ENCODE data around the gene RPN1.
"Not testable (repeated sequence)": the region's sequence is repeated elsewhere in the genome, so short reads cannot be mapped to it uniquely, and the experiment has no call there.

RPN1 gene

GRCh38 chr3:128650096-128651050 lies at the start of gene RPN1:
TSS of gene RPN1 (minus strand) at chr3:128650818. CDS start at chr3:128650800, 18 bp downstream.
- DNase-seq: peak; percentile 95

- no peak for DNase-seq
Measured at GRCh38 chr3:128698211-128699047, 47.8 kb upstream of the RPN1 start.

GRCh38 chr3:128697341-128697740 lies 46.7 kb upstream of the RPN1 start:
- DNase-seq: no peak

- no peak for DNase-seq
Measured at GRCh38 chr3:128693696-128694095, 43.1 kb upstream of the RPN1 start.

GRCh38 chr3:128689060-128689459 lies 38.4 kb upstream of the RPN1 start:
- no peak for DNase-seq

GRCh38 chr3:128686465-128686864 lies 35.8 kb upstream of the RPN1 start:
- no peak for DNase-seq

- no peak for DNase-seq
Measured at GRCh38 chr3:128684986-128685726, 34.5 kb upstream of the RPN1 start.

GRCh38 chr3:128683957-128684356 lies 33.3 kb upstream of the RPN1 start:
- no peak for DNase-seq

- DNase-seq: no peak
Measured at GRCh38 chr3:128681369-128681829, 30.8 kb upstream of the RPN1 start.

- DNase-seq: peak; percentile 99
Measured at GRCh38 chr3:128680603-128681368, 30.2 kb upstream of the RPN1 start.

GRCh38 chr3:128679338-128679737 lies 28.7 kb upstream of the RPN1 start:
- DNase-seq: no peak

- not testable (repeated sequence) for DNase-seq
Measured at GRCh38 chr3:128675802-128676201, 25.2 kb upstream of the RPN1 start.

- no peak for DNase-seq
Measured at GRCh38 chr3:128674161-128674784, 23.7 kb upstream of the RPN1 start.

- DNase-seq: no peak
Measured at GRCh38 chr3:128667641-128668040, 17.0 kb upstream of the RPN1 start.

- no peak for DNase-seq
Measured at GRCh38 chr3:128665362-128666021, 14.9 kb upstream of the RPN1 start.

GRCh38 chr3:128663151-128663550 lies 12.5 kb upstream of the RPN1 start:
- no peak for DNase-seq

GRCh38 chr3:128655531-128655930 lies 4.9 kb upstream of the RPN1 start:
- no peak for DNase-seq

GRCh38 chr3:128653993-128654805 lies 3.6 kb upstream of the RPN1 start:
- DNase-seq: not testable (repeated sequence)

- peak; percentile 40 for DNase-seq
Measured at GRCh38 chr3:128653383-128653992, 2.9 kb upstream of the RPN1 start.

Data from stimulated activated naive CD4-positive, alpha-beta T cell treated with Interleukin-2 at 50 U/mL for 16 hours (primary cell).